GM12865 (cell line): ENCODE data around the gene FMN1.

ENCODE experiments used
- DNase-seq: peaks from one replicate; pipeline ENCODE4 v3.0.0; 2010; ENCODE audit warnings: low read depth
- H3K4me3 ChIP-seq: 2 replicates; pipeline ENCODE4 v1.5.1; 2011; ENCODE audit warnings: mild to moderate bottlenecking, low read depth, low read length, control low read depth
- CTCF ChIP-seq: IDR thresholded peaks from 2 replicates; pipeline ENCODE4 v1.5.1; 2011; ENCODE audit warnings: low read length, control low read depth, low read depth, inconsistent platforms; ENCODE audit not compliant: insufficient read depth; ENCODE audit errors: missing control alignments

Gene FMN1

GRCh38 chr15:33096134-33096533, 98.4 kb downstream of the FMN1 start:
- no peak for DNase-seq
- H3K4me3 ChIP-seq = no peak overlapping the region
- no peak for TF ChIP-seq CTCF

- no peak for DNase-seq
- no peak overlapping the region for H3K4me3 ChIP-seq
- TF ChIP-seq CTCF = no peak
Observed at GRCh38 chr15:33095641-33096040, 98.9 kb downstream of the FMN1 start.

GRCh38 chr15:33094336-33094735, 100.2 kb downstream of the FMN1 start:
- H3K4me3 ChIP-seq = no peak overlapping the region
- no peak for TF ChIP-seq CTCF
- DNase-seq = no peak

- no peak for DNase-seq
- TF ChIP-seq CTCF = no peak
Observed at GRCh38 chr15:33093222-33093621, 101.3 kb downstream of the FMN1 start.

GRCh38 chr15:33091983-33092693, 102.4 kb downstream of the FMN1 start:
- DNase-seq = no peak
- TF ChIP-seq CTCF = no peak
- H3K4me3 ChIP-seq = no peak overlapping the region

More at GRCh38 chr15:33093222-33093621, 101.3 kb downstream of the FMN1 start:
- no peak overlapping the region for H3K4me3 ChIP-seq

GRCh38 chr15:33089878-33090757, 104.4 kb downstream of the FMN1 start:
- TF ChIP-seq CTCF = no peak
- H3K4me3 ChIP-seq = no peak overlapping the region
- DNase-seq = peak; percentile 22
